Activated T-cell treated with anti-CD3 and anti-CD28 coated beads for 4 hours (primary cell): Measurements from ENCODE around the gene KLHL11.
"Not testable (repeated sequence)": the region's sequence is repeated elsewhere in the genome, so short reads cannot be mapped to it uniquely, and the experiment has no call there.

Experiments used
- DNase-seq: peaks from one replicate; pipeline ENCODE4 v3.0.0-alpha.2; 2020

The KLHL11 gene

GRCh38 chr17:41882756-41883155, 17.5 kb upstream of the KLHL11 start:
- DNase-seq = no peak

GRCh38 chr17:41880130-41880529, 14.9 kb upstream of the KLHL11 start:
- no peak for DNase-seq

- not testable (repeated sequence) for DNase-seq
Measured at GRCh38 chr17:41874293-41874670, 9.1 kb upstream of the KLHL11 start.

- no peak for DNase-seq
Measured at GRCh38 chr17:41873559-41874292, 8.5 kb upstream of the KLHL11 start.

- DNase-seq = no peak
Measured at GRCh38 chr17:41871789-41872188, 6.6 kb upstream of the KLHL11 start.

GRCh38 chr17:41870627-41871026, 5.4 kb upstream of the KLHL11 start:
- no peak for DNase-seq

GRCh38 chr17:41870097-41870496, 4.9 kb upstream of the KLHL11 start:
- DNase-seq = no peak

GRCh38 chr17:41869426-41869825, 4.2 kb upstream of the KLHL11 start:
- DNase-seq = no peak

GRCh38 chr17:41868568-41868967, 3.3 kb upstream of the KLHL11 start:
- no peak for DNase-seq

- DNase-seq = no peak
Measured at GRCh38 chr17:41865596-41865893, 322 bp upstream of the KLHL11 start.

- no peak for DNase-seq
Measured at GRCh38 chr17:41864498-41864835, 756 bp downstream of the KLHL11 start.

GRCh38 chr17:41863074-41863848, 2.0 kb downstream of the KLHL11 start:
- no peak for DNase-seq

GRCh38 chr17:41860254-41860931, 4.8 kb downstream of the KLHL11 start:
- DNase-seq = no peak

GRCh38 chr17:41851382-41851781, 13.8 kb downstream of the KLHL11 start:
- DNase-seq = not testable (repeated sequence)

- no peak for DNase-seq
Measured at GRCh38 chr17:41849251-41849990, 15.8 kb downstream of the KLHL11 start.

GRCh38 chr17:41848788-41849187, 16.4 kb downstream of the KLHL11 start:
- DNase-seq = no peak

GRCh38 chr17:41844971-41845370, 20.3 kb downstream of the KLHL11 start:
- DNase-seq = no peak

- not testable (repeated sequence) for DNase-seq
Measured at GRCh38 chr17:41840781-41841180, 24.4 kb downstream of the KLHL11 start.

GRCh38 chr17:41839448-41839847, 25.8 kb downstream of the KLHL11 start:
- DNase-seq = not testable (repeated sequence)

- DNase-seq = no peak
Measured at GRCh38 chr17:41837761-41838538, 27.3 kb downstream of the KLHL11 start, which contains the start of gene KLHL10. Gene KLHL10, plus strand, starts transcription at chr17:41837825. Its CDS starts 108 bp downstream, at chr17:41837933.

- DNase-seq = no peak
Measured at GRCh38 chr17:41836550-41837196, 28.6 kb downstream of the KLHL11 start.
